Measurements from ENCODE around the gene CAPN7.

CAPN7 gene

DNA sequence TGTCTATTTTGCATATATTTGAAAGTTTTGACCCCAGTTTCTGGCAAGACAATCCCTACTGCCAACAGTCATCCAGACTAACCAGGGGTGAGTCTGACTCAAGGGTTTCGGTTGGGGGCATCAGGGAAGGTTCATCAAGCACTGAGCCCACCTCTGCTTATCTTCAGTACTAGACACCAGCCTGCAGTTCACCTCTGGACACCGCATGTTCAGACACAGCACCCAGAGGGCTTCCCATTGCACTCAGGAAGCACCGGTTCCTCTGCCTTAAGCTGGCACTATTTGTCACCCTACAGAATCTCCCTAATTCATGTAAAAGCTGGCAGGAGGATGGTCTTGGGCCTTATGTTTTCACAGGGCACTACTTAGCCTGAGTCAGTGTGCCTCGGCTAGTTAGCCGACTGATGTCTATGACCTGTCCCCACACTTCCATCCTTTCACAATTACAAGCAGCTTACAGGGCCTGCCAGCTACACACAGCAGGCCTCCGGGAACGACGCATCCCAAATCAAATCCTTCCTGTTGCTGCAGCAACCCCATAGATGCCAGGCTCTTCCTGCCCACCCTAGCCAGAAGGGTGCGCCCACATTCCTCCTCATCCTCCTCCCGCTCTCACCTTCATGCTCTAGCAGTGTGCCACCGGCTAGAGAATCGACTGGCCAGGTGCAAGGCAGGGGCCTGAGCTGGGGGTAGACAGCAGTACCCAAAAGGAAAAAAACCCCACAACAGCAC, 73.8 kb downstream of the CAPN7 start:
- TF ChIP-seq, protein P1, sequence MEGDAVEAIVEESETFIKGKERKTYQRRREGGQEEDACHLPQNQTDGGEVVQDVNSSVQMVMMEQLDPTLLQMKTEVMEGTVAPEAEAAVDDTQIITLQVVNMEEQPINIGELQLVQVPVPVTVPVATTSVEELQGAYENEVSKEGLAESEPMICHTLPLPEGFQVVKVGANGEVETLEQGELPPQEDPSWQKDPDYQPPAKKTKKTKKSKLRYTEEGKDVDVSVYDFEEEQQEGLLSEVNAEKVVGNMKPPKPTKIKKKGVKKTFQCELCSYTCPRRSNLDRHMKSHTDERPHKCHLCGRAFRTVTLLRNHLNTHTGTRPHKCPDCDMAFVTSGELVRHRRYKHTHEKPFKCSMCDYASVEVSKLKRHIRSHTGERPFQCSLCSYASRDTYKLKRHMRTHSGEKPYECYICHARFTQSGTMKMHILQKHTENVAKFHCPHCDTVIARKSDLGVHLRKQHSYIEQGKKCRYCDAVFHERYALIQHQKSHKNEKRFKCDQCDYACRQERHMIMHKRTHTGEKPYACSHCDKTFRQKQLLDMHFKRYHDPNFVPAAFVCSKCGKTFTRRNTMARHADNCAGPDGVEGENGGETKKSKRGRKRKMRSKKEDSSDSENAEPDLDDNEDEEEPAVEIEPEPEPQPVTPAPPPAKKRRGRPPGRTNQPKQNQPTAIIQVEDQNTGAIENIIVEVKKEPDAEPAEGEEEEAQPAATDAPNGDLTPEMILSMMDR (conservative IDR thresholded peaks at IDR 0.05; ENCODE audit: control insufficient read depth, insufficient read depth, low read depth, low read length) = no peak
- DNase-seq (ENCODE audit: low read depth) = no peak
- H3K4me3 ChIP-seq (ENCODE audit: control insufficient read depth, low read depth, low read length) = no peak overlapping the region

DNA sequence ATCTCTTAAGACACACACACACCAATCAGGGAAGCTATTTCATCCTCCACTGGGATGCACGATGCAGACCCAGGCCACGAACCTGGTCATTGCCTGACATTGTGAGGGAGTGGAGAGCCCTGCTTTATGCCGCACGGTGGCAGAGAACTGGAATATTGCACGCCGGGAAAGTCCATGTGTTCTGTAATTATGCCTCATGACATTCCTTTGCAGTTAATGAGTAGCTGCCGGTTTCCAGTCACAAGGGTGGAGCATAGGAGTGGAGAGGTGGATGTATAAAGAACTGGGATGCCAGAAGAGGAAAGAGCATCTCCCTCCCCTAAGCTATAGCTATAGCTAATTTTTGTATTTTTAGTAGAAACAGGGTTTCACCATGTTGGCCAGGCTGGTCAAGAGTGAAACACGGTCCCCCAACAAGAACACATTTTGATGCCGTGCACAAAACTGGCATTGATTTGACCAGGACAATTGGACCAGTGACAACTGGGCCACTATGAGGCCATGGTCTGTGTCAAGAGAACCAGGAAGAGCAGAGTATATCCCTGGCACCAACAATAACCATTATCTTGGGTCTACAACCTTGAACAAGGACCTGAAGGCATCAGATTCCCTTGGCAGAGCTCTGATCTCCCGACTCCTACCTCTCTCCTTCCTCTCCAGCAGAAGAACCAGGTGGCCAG, 74.9 kb downstream of the CAPN7 start:
- no peak for DNase-seq (ENCODE audit: low read depth)
- TF ChIP-seq, protein P1 (conservative IDR thresholded peaks at IDR 0.05; ENCODE audit: control insufficient read depth, insufficient read depth, low read depth, low read length) = no peak

DNA sequence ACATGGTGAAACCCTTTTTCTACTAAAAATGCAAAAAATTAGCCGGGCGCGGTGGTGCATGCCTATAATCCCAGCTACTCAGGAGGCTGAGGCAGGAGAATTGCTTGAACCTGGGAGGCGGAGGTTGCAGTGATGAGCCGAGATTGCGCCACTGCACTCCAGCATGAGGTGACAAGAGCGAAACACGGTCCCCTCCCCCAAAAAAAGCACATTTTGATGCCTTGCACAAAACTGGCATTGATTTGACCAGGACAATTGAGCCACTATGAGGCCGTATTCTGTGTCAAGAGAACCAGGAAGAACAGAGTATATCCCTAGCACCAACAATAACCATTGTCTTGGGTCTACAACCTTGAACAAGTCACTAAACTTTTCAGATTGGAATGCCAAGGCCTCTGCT, 75.8 kb downstream of the CAPN7 start:
- no peak for DNase-seq (ENCODE audit: low read depth)
- TF ChIP-seq, protein P1 (conservative IDR thresholded peaks at IDR 0.05; ENCODE audit: control insufficient read depth, insufficient read depth, low read depth, low read length) = no peak
- no peak overlapping the region for H3K4me3 ChIP-seq (ENCODE audit: control insufficient read depth, low read depth, low read length)

More for the DNA sequence above, 74.9 kb downstream of the CAPN7 start:
- no peak overlapping the region for H3K4me3 ChIP-seq (ENCODE audit: control insufficient read depth, low read depth, low read length)

DNA sequence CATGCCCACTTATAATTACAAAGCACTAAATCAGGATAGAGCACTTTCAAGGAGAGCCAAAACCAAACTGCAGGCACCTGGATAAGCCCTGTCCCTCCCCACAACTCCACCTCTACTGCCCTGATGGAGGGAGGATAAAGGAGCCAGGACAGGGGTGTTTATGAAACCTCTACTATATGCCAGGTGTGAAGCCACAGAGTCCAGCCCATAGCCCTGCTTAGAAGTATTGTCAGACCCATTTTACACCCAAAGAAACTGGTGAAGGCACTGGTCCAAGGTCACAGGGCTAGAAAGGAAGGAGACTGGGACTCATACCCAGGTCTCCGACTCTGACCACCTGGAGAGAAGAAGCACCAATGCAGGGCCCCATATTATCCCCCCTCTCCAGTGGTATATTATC, 77.7 kb downstream of the CAPN7 start:
- no peak for DNase-seq (ENCODE audit: low read depth)
- TF ChIP-seq, protein P1 (conservative IDR thresholded peaks at IDR 0.05; ENCODE audit: control insufficient read depth, insufficient read depth, low read depth, low read length) = no peak
- H3K4me3 ChIP-seq (ENCODE audit: control insufficient read depth, low read depth, low read length) = no peak overlapping the region

DNA sequence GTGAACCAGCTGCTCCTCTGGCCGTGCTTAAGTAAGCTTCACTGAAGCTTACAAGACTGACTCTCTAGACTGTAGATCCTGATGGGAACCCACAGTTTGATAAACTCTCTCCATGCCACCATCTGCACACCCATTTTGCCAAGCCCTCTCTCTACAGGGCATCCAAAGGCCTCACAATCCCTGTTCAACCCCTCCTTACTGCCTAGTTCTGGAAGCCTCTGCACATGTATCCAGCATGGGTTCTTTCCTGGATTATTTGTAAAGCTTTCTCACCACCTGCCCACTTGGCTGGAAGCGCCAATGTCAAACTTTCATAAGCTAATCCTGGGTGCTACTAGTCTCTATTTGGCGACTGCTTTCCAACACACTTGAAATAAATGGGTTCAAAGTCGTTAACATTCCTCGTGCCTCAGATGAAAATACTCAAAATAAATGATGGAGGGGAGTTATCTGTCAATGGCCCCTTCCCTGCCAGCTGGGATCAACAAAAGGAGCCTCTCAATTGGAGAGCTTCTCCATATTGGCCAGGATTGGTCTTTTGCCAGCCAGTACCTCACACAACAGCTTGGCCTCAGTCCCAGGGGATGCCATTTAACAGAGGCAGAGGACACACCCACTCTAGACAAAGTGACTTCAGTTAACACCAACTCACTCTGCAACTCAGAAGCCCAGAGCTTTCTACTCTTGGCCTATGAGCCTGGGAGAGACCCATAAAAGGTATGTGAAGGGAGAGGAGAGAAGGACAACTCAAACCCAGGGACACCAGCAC, 78.3 kb downstream of the CAPN7 start:
- DNase-seq (ENCODE audit: low read depth) = no peak
- no peak overlapping the region for H3K4me3 ChIP-seq (ENCODE audit: control insufficient read depth, low read depth, low read length)
- TF ChIP-seq, protein P1 (conservative IDR thresholded peaks at IDR 0.05; ENCODE audit: control insufficient read depth, insufficient read depth, low read depth, low read length) = no peak

DNA sequence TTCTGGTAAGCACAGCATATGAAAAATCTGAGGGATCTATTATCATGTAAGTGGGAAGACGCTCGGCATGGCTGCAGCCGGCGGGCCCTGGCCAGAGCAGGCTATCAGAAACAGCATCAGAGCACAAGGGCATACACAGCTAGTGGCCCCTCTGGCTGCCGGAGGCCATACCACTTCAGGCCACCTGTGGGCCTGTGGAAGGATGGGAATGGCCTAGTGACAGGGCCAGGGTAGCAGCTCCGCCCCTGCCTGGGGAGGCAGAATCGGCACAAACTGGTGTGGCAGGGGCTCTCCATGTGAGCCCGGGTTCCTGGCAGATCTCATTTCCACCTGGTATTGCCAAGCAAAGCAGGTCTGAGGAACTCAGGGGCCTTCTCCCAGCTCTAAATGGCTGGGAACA, 80.0 kb downstream of the CAPN7 start:
- TF ChIP-seq, protein P1 (conservative IDR thresholded peaks at IDR 0.05; ENCODE audit: control insufficient read depth, insufficient read depth, low read depth, low read length) = no peak
- no peak for DNase-seq (ENCODE audit: low read depth)
- no peak overlapping the region for H3K4me3 ChIP-seq (ENCODE audit: control insufficient read depth, low read depth, low read length)

Data from fibroblast of mammary gland (primary cell).